ENCODE results near the gene SWT1.

The SWT1 gene

DNA sequence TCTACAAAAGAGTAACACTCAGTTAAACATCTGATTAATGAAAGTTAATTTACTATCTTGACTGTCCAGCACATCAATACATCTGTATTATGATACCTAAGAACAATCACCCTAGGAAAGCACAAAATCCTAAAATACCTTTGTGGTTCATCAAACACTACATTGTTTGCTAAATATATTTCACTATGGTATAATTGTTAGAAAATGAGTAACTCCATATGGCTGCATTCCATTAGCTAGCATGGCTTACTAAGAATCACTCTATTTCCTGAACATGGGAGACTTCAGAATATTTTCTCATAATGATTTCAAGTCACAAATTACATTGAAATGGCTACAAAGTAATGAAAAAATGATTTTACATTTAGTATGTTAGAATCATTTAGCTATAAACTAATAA lies 12.7 kb upstream of the SWT1 start:
- no peak for FAIRE-seq
- TF ChIP-seq POLR2AphosphoS5 (IDR thresholded peaks at IDR 0.05; ENCODE audit: low read depth, low read length) = no peak
- TF ChIP-seq POLR2A (IDR thresholded peaks at IDR 0.05; ENCODE audit: low read depth, low read length) = no peak
- TF ChIP-seq TAF1 (IDR thresholded peaks at IDR 0.05; ENCODE audit: low read depth, low read length) = no peak
- no peak for TF ChIP-seq SPI1 (IDR thresholded peaks at IDR 0.05; ENCODE audit: low read depth, low read length)
- TF ChIP-seq POU2F2 (IDR thresholded peaks at IDR 0.05; ENCODE audit: low read depth, low read length) = no peak
- TF ChIP-seq PAX5 (IDR thresholded peaks at IDR 0.05; ENCODE audit: insufficient read depth, low read length, severe bottlenecking) = no peak
- no peak for DNase-seq (ENCODE audit: insufficient read length, low spot score)

DNA sequence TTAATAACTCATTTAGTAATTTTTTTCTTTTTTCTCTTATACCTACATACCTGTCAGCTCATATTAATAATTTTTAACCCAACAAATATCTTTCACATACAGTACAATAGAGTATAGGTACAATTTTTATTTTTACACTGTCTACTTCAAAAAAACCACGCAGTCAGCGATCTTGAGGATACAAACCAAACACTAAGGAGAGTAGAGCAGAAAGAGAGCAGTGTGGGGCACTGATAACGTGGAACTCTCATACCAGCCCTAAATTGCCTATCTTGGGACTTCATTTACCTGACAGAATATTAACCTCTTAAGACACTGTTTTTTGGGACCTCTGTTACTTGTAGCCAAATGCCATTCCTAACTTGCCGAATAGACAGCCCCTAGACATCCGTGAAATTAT lies 5.8 kb upstream of the SWT1 start:
- DNase-seq (ENCODE audit: insufficient read length, low spot score) (no peak), FAIRE-seq (no peak)
- TF ChIP-seq TAF1 (IDR thresholded peaks at IDR 0.05; ENCODE audit: low read depth, low read length) = no peak
- TF ChIP-seq PAX5 (IDR thresholded peaks at IDR 0.05; ENCODE audit: insufficient read depth, low read length, severe bottlenecking) = no peak
- TF ChIP-seq SPI1 (IDR thresholded peaks at IDR 0.05; ENCODE audit: low read depth, low read length) = no peak

DNA sequence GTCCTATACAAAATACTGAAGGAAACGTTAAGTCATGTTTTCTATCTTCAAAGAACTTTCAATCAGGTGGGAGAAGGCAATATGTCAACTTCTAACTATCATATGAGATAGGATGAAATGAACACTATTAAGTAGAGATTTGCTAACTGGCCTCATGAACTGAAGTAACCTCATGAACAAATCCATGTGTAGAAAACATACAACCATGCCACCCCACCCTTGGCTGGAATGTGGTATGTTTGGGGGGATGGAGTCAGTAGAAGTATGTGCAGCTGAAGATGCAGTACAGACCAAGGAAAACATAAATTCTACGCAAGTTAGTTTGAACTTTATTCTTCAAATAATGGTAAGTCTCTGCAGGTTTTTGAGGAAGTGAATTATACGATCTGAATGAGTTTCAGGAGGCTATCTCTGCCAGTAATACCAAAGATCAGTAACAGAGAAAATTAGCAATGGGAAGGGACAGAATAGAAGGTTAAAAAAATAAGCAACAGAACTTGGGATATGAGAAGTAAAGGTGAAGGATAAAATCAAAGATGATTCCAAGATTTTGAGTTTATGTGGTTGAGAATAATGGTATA lies 4.7 kb upstream of the SWT1 start:
- TF ChIP-seq TAF1 (IDR thresholded peaks at IDR 0.05; ENCODE audit: low read depth, low read length) (no peak), SPI1 (IDR thresholded peaks at IDR 0.05; ENCODE audit: low read depth, low read length) (peak; percentile 59)
- DNase-seq (ENCODE audit: insufficient read length, low spot score) = no peak
- peak; percentile 41 for FAIRE-seq

DNA sequence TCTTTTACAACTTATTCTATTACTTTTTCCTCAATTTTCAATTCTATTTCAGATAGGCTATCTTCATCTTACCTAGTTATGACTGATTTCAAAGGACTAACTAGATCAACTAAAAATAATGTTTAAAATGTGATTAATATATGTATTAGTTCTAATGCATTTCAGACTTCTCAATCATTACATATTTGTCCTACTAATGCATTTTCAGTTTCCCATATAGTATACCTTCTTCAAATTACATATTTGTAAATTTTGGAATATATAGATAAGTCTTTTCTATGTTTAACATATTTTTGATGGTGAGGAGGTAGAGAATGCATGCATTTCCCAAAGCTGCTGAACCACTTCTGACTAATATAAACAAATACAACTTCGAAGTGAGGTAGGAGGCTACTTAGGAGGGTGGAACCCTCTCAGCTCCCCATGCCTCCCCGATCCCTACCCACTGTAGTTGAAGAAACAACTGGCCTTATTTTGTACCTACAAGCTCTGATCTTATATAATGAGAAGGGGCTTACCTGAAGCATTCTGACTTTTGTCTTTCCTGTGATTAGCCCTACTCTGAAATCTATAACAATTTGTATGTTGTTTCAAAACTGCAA lies 2.0 kb upstream of the SWT1 start:
- FAIRE-seq (no peak), DNase-seq (ENCODE audit: insufficient read length, low spot score) (no peak)
- TF ChIP-seq TAF1 (IDR thresholded peaks at IDR 0.05; ENCODE audit: low read depth, low read length) (no peak), POU2F2 (IDR thresholded peaks at IDR 0.05; ENCODE audit: low read depth, low read length) (no peak), POLR2A (IDR thresholded peaks at IDR 0.05; ENCODE audit: low read depth, low read length) (no peak), PAX5 (IDR thresholded peaks at IDR 0.05; ENCODE audit: insufficient read depth, low read length, severe bottlenecking) (no peak), POLR2AphosphoS5 (IDR thresholded peaks at IDR 0.05; ENCODE audit: low read depth, low read length) (no peak), SPI1 (IDR thresholded peaks at IDR 0.05; ENCODE audit: low read depth, low read length) (no peak)

DNA sequence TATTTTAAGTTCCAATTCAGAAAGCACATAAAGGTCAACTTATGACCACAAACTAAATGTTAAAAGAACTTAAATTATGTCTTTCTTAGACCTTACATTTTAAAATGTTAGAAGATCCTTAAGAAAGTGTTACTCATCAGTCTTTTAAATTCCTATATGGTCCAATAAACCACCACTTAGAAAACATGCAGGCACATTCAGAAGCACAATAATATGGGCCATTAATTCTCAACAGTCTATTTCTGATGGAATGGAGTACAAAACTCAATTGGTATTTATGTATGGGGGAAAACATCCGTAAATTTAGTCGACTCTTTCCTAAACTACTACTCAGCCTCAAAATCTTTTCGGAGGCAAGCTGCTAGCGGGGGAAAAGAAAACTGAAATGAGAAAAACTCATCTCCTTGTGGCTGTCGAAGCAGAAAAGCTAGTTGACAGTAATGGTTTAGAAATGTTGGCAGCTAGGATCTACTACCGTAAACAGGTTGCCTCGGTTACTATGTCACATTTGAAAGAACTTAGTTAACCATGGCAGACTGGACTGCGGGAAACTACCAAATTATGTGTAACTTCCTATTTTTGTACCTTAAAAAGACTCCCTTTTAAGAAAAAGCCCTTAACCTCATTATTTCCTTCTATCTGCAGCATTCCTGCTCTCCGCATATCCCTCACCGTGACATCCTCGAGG lies 1.2 kb upstream of the SWT1 start:
- DNase-seq (ENCODE audit: insufficient read length, low spot score) (no peak), FAIRE-seq (peak; percentile 28)
- TF ChIP-seq POLR2A (IDR thresholded peaks at IDR 0.05; ENCODE audit: low read depth, low read length) (no peak; the same call in 1 of the 2 replicates), POU2F2 (IDR thresholded peaks at IDR 0.05; ENCODE audit: low read depth, low read length) (no peak), PAX5 (IDR thresholded peaks at IDR 0.05; ENCODE audit: insufficient read depth, low read length, severe bottlenecking) (no peak), TAF1 (IDR thresholded peaks at IDR 0.05; ENCODE audit: low read depth, low read length) (no peak), SPI1 (IDR thresholded peaks at IDR 0.05; ENCODE audit: low read depth, low read length) (no peak), POLR2AphosphoS5 (IDR thresholded peaks at IDR 0.05; ENCODE audit: low read depth, low read length) (no peak)

DNA sequence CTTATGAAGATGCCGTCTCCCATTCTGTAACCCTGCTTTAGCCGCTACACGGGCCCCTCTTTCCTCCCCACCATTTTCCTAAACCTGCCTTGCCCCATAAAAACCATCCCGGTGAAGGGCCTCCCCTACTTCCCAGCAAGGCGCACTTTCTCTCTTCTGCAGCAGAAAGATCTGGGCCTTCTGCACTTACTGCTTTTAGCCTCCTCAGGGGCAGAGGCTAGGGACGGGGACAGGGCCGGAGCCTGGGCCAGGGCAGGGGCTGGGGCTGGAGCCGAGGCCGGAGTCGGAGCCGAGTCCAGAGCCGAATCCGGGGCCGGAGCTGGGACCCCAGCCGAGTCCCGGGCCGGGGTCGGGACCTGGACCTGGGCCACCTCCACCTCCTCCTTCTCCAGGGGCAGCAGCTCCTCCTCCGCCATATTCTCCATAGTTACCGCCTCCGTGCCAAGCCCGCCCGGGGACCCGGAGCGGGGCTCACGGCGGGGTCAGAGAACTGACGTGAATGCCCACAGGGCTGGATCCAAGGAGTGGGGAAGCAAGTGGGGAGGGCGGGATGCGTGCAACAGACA lies 596 bp upstream of the SWT1 start:
- DNase-seq (ENCODE audit: insufficient read length, low spot score) = peak; percentile 32
- TF ChIP-seq POU2F2 (IDR thresholded peaks at IDR 0.05; ENCODE audit: low read depth, low read length) (no peak), TAF1 (IDR thresholded peaks at IDR 0.05; ENCODE audit: low read depth, low read length) (no peak; the same call in 1 of the 2 replicates), POLR2A (IDR thresholded peaks at IDR 0.05; ENCODE audit: low read depth, low read length) (no peak; the same call in 1 of the 2 replicates), POLR2AphosphoS5 (IDR thresholded peaks at IDR 0.05; ENCODE audit: low read depth, low read length) (no peak), PAX5 (IDR thresholded peaks at IDR 0.05; ENCODE audit: insufficient read depth, low read length, severe bottlenecking) (no peak), SPI1 (IDR thresholded peaks at IDR 0.05; ENCODE audit: low read depth, low read length) (no peak)

DNA sequence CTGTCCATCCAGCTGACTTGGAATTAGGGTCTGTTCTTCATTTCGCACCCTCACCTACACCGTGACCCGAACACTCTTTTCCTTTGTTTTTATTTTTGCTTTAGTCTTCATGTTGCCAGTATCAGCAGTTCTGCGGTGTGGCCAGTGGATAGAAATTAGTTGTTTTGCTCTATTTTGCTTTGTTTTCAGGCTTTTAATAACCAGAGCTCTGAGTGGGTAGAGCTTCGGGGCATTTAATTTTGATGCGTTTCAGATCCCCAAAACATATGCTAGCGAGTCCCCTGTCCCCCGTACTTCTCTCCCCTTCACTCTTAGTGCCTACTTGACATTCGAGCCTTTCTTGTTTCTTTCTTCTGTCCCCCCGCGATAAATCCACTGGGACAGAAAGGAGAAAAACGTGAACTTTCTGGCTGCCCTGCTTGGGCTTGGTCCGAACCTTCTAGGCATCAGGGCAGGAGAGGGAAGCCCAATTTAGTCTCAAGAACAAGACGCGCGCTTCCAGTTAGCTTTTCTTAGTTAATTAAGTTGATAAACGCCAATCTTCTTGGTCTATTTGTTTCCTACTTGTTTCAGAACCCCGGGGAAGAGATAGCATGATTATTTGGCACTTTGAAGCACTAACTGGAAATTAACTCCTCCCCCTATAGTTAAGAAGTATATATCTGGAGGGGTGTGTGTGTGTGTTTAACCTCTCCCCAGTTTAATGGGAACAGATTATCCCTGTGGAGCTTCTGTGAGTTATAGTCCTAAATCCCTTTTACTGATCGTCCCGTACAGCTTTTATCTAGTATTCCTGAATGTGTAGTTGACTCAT lies 839 bp downstream of the SWT1 start:
- no peak for DNase-seq (ENCODE audit: insufficient read length, low spot score)

More for the DNA sequence above, 596 bp upstream of the SWT1 start:
- FAIRE-seq = no peak

DNA sequence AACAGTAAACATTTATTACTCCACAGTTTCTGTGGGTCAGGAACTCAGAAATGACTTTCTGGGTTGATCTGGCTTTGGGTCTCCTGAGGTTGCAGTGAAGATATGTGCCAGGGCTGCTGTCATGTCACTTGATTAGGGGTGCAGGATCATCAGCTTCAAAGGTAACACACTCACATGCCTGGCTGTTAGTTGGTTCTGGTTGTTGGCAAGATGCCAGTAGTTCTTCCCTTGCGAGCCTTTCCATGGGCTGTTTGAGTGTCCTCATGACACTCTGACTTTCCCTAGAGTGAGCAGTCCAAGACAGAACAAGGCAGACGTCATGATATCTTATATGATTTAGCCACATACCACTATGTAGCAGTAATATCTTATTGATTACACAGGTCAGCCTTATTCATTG lies 1.8 kb downstream of the SWT1 start:
- no peak for TF ChIP-seq POLR2AphosphoS5 (IDR thresholded peaks at IDR 0.05; ENCODE audit: low read depth, low read length)
- no peak for TF ChIP-seq POLR2A (IDR thresholded peaks at IDR 0.05; ENCODE audit: low read depth, low read length)
- TF ChIP-seq TAF1 (IDR thresholded peaks at IDR 0.05; ENCODE audit: low read depth, low read length) = no peak
- TF ChIP-seq PAX5 (IDR thresholded peaks at IDR 0.05; ENCODE audit: insufficient read depth, low read length, severe bottlenecking) = no peak
- FAIRE-seq (no peak), DNase-seq (ENCODE audit: insufficient read length, low spot score) (no peak)

More for the DNA sequence above, 839 bp downstream of the SWT1 start:
- FAIRE-seq = no peak
- TF ChIP-seq POLR2AphosphoS5 (IDR thresholded peaks at IDR 0.05; ENCODE audit: low read depth, low read length) (0 out of 2 replicates have a peak, but pooled peaks have one; percentile 54), PAX5 (IDR thresholded peaks at IDR 0.05; ENCODE audit: insufficient read depth, low read length, severe bottlenecking) (no peak), TAF1 (IDR thresholded peaks at IDR 0.05; ENCODE audit: low read depth, low read length) (no peak), POU2F2 (IDR thresholded peaks at IDR 0.05; ENCODE audit: low read depth, low read length) (no peak), POLR2A (IDR thresholded peaks at IDR 0.05; ENCODE audit: low read depth, low read length) (no peak; the same call in 1 of the 2 replicates), SPI1 (IDR thresholded peaks at IDR 0.05; ENCODE audit: low read depth, low read length) (peak; percentile 40; the same call in 1 of the 2 replicates)

DNA sequence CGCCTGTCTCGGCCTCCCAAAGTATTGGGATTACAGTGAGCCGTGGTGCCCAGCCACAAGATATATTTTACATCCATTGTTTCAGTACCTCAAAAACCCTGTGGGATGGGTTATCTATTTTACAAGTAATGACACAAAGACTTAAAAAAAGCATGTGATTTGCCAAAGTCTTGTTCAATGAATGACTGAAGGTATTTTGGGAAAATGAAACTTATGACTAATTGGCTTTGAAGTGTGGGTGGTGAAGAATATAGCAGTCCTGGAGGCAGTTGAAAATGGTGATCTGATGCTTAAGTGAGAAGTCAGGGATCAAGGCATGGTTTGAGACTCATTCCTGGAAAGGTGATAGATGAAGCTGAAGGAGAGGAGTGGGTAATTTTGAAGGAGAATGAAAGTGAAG lies 3.0 kb downstream of the SWT1 start:
- no peak for DNase-seq (ENCODE audit: insufficient read length, low spot score)
- TF ChIP-seq POU2F2 (IDR thresholded peaks at IDR 0.05; ENCODE audit: low read depth, low read length) (no peak), PAX5 (IDR thresholded peaks at IDR 0.05; ENCODE audit: insufficient read depth, low read length, severe bottlenecking) (no peak)
- FAIRE-seq = peak; percentile 23

Measured in GM12891 (cell line).